GM12865 (cell line): Measurements from ENCODE around the gene ICAM3.
A peak's percentile ranks its signal among the peaks of the same experiment; 100 is the strongest.

ENCODE experiments used
- DNase-seq: peaks from one replicate; pipeline ENCODE4 v3.0.0; 2010; ENCODE audit warnings: low read depth
- H3K4me3 ChIP-seq: 2 replicates; pipeline ENCODE4 v1.5.1; 2011; ENCODE audit warnings: mild to moderate bottlenecking, low read depth, low read length, control low read depth
- TF ChIP-seq, protein P1 (sequence below): IDR thresholded peaks from 2 replicates; pipeline ENCODE4 v1.5.1; 2011; ENCODE audit warnings: low read length, control low read depth, low read depth, inconsistent platforms; ENCODE audit not compliant: insufficient read depth; ENCODE audit errors: missing control alignments

ICAM3 gene

GRCh38 chr19:10333758-10334587 lies 5.5 kb downstream of the ICAM3 start:
- DNase-seq: no peak
- peak overlapping the region; percentile 75 for H3K4me3 ChIP-seq
- TF ChIP-seq, protein P1, sequence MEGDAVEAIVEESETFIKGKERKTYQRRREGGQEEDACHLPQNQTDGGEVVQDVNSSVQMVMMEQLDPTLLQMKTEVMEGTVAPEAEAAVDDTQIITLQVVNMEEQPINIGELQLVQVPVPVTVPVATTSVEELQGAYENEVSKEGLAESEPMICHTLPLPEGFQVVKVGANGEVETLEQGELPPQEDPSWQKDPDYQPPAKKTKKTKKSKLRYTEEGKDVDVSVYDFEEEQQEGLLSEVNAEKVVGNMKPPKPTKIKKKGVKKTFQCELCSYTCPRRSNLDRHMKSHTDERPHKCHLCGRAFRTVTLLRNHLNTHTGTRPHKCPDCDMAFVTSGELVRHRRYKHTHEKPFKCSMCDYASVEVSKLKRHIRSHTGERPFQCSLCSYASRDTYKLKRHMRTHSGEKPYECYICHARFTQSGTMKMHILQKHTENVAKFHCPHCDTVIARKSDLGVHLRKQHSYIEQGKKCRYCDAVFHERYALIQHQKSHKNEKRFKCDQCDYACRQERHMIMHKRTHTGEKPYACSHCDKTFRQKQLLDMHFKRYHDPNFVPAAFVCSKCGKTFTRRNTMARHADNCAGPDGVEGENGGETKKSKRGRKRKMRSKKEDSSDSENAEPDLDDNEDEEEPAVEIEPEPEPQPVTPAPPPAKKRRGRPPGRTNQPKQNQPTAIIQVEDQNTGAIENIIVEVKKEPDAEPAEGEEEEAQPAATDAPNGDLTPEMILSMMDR: no peak

DNA sequence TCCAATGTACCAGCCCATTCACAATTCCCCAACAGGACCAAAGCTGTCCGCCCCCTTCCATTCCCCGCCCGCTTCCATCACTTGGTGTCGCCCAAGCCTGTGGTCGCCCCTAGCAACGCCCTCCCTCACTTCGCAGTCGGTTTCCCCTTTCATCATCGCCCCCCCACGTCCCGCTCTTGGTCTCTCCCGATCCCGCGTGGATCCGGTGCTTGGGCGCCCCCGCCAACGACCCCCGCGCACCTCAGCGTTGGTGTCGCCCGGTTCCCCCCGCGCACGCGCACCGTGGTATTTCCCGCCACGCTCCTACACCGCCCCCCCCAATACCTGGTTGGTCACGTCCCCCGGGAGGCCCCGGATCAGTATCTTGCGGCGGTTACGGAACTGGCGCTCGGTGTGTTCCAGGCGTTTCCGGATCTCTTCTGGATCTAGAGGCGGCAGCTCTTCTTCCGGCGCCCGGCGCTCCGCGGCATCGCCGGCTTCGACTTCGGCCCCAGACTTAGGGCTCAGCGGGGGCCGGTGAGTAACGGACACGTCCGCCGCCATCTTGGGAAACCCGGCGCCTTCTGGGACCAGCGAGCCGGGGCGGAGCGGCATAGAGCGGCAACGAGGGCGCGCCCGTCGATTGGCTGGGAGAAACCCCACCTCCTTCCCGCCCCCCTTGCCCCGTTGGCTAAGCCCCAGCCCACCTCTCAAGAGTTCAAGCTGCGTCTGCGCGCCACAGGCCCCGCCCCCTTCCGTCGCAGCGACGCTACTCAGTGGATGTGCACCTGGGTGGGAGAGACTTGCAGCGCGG lies 6.3 kb downstream of the ICAM3 start, which contains the start of gene RAVER1:
Gene RAVER1 (minus strand): TSS at position 565 of the 793 bp plus-strand sequence. CDS start 22 bp downstream, at position 543.
- peak; percentile 99 for DNase-seq

DNA sequence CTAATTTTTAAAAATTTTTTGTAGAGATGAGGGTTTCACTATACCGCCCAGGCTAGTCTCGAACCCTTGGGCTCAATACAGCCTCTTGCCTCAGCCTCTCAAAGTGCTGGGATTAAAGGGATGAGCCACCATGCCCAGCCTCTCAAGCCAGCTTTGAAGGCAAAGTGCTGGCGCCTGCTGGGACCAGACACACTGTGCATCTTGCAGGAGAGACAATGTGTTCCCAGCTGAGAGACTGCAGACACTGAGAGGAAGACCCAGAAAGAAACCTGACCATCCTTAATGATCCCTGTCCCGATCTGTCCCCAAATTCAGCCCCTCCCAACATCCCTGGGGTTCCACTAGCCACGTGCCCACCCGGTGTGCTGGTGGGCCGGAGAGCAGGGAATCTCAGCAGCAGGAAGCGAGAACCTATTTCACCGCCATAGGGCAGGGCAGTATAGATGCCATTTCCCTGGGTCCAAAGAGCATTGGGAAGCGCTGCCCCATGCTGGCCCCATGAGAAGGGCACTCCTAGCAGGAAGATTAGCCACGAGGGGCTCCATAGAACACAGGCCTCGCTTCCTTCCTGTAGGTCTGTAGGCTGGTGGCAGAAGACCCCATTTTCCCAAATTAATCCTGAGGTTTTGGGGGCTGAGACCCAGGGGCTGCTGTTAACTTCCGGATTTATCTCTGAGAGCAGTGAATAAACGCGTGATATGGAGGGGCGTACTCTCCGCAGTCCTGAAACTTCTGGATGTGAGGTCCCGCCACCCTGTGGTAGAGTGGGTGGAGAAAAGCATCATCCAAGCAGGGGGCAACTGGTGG lies 7.1 kb downstream of the ICAM3 start:
- no peak for DNase-seq
- TF ChIP-seq, protein P1: no peak
- peak overlapping the region; percentile 75 for H3K4me3 ChIP-seq

More for the DNA sequence above, 6.3 kb downstream of the ICAM3 start, which contains the start of gene RAVER1:
- H3K4me3 ChIP-seq: peak within 1 kb of the TSS; percentile 75
- TF ChIP-seq, protein P1: no peak

- TF ChIP-seq, protein P1: no peak
- no peak overlapping the region for H3K4me3 ChIP-seq
- DNase-seq: no peak
These were observed 9.9 kb downstream of the ICAM3 start for GRCh38 chr19:10329555-10329954.

DNA sequence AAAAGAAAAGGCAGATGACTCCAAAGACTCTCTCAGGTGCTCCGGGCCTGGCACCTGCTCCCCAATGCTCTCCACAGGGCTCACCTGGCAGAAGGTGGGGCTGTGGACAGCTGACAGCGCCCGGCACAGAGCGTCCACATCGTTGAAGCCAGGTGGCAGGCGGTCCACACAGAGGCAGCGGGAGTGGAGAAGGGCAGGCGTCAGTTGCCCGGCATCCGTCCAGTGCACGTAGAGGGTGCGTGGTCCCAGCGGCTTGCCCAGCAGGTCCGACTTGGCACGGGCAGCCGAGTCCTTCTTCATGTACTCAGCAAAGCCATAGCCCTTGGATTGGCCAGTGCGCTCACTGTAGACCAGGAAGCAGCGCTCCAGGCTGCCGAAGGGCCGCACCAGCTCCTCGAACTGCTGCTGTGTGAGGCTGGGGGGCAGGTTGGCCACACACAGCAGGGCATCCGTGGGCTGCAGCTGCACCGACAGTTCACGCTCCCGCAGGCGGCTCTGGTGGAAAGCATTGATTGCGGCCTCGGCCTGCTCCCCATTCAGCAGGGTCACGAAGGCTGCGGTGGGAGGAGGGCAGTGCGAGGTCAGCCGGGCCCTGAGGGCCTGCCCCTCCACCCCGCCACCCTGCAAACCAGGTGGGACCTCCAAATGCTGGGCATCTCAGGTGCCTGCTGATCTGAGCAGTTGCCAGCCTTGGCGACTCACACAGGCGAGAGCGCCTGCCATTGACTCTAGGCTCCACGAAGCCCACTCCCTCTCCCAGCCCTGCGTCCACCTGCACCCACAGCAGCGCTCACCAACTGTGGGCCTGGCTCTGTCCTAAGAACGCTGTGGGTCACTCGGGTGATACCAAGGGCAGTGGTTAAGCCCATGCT lies 10.6 kb downstream of the ICAM3 start:
- H3K4me3 ChIP-seq: no peak overlapping the region
- TF ChIP-seq, protein P1: no peak
- no peak for DNase-seq
